ENCODE results near the gene ST8SIA4. TPM values are rescaled to one million over a fixed set of nuclear protein-coding genes. Genes with fewer than 3 reads are reported as not detected.

ST8SIA4 gene
- total and polyA plus RNA-seq, 5 donors: 0.84 to 5.9 (median 4.1) TPM

DNA sequence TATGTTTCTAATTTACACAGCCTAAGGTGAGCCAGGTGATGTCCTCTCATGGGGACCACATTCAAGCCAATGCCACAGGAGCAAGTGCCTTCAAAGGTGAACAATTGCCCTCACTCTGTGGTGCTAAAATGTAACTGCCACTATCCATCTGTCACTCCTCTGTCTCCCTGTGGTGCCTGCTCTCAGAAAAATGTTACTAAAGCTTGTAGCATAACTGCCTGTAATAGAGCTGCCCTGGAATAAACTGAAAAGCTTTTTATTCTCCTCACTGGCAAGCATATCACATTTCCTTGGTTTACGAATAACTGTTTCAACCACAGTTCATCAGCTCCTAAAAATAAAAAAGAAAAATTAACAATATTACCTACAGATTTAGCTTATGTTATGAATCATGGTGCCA, 142.4 kb downstream of the ST8SIA4 start:
- no peaks in the 10 kb centered on the region for H3K9me3 ChIP-seq (ENCODE audit: control insufficient read depth, low read length)
- no peaks in the 10 kb centered on the region for H3K27me3 ChIP-seq (ENCODE audit: control insufficient read depth, insufficient read depth)
- intact Hi-C loops (cut with DNase I): no loop called here
- no peak overlapping the region for H3K27ac ChIP-seq (ENCODE audit: low read length)
- no peaks in the 10 kb centered on the region for H3K4me1 ChIP-seq (ENCODE audit: control insufficient read depth, insufficient read depth, low read length)
- H3K4me3 ChIP-seq (ENCODE audit: low read length): no peak overlapping the region
- ATAC-seq (no peak), DNase-seq (no peak)
- 73% methylated on average over 1 of the region's 1 CpG for WGBS

DNA sequence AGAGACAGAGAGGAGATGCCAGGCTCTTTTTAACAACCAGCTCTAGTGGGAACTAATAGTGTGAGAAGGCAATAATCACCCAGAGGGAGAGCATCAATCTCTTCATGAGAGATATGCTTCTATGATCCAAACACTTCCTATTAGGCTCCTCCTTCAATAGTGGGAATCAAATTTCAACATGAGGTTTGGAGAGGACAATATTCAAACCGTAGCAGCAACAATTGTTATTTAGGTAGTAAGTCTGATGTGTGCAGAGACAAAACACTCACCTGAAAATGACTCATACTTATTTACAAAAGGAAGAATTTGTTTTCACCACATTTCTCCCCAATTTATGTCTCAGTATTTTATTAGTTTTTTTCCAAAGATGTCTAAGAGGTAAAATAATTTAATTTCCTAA, 144.3 kb downstream of the ST8SIA4 start:
- no peak for ATAC-seq
- H3K9me3 ChIP-seq (ENCODE audit: control insufficient read depth, low read length): no peaks in the 10 kb centered on the region
- H3K4me1 ChIP-seq (ENCODE audit: control insufficient read depth, insufficient read depth, low read length): no peaks in the 10 kb centered on the region
- H3K27me3 ChIP-seq (ENCODE audit: control insufficient read depth, insufficient read depth): no peaks in the 10 kb centered on the region
- intact Hi-C loops (cut with DNase I): no loop called here
- H3K4me3 ChIP-seq (ENCODE audit: low read length): no peak overlapping the region
- no peak overlapping the region for H3K27ac ChIP-seq (ENCODE audit: low read length)
- 36% methylated on average over 1 of the region's 1 CpG for WGBS
- DNase-seq: no peak

DNA sequence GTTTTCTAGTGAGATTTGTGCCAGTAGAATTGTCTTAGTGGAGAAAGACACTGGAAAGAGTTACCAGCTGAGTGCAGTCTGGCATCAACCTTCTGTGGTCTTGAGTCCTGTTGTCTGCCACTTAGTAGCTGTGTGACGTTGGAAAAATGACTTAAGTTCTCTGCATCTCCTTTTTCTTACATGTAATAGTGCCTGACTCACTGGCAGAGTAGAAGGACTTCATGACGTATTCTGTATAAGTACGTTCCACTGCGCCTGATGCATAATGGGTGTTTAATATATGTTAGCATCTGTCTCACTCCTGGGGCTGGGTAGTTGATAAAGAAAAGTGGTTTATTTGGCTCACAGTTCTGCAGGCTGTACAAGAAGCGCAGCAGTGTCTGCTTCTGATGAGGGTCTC, 144.8 kb downstream of the ST8SIA4 start:
- WGBS: 90% methylated on average over 5 of the region's 5 CpGs
- intact Hi-C loops (cut with DNase I): no loop called here
- no peak for ATAC-seq

DNA sequence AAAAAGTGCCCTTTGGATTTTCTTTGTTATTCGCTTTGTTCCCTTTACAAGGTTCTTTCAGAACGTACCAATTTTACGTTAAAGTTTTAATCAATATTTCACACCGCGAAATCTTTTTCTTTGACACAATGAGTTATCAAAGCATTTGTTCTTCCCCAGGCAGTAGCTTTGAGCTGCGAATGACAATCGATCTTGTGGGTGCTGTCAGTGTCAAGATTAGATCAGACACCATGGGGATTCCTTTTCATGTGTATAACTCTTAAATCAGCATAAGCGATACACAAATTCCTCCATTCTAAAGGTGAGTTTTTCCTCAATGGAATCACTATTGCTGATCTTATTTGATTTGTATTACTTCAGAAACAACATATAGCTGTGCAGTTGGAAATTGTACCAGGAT, 145.5 kb downstream of the ST8SIA4 start:
- H3K27me3 ChIP-seq (ENCODE audit: control insufficient read depth, insufficient read depth): no peaks in the 10 kb centered on the region
- no peaks in the 10 kb centered on the region for H3K4me1 ChIP-seq (ENCODE audit: control insufficient read depth, insufficient read depth, low read length)
- H3K9me3 ChIP-seq (ENCODE audit: control insufficient read depth, low read length): no peaks in the 10 kb centered on the region
- 56% methylated on average over 8 of the region's 8 CpGs for WGBS
- intact Hi-C loops (cut with DNase I): no loop called here
- no peak for DNase-seq
- no peak for ATAC-seq
- no peak overlapping the region for H3K4me3 ChIP-seq (ENCODE audit: low read length)
- no peak overlapping the region for H3K27ac ChIP-seq (ENCODE audit: low read length)

More for the DNA sequence above, 144.8 kb downstream of the ST8SIA4 start:
- Histone ChIP-seq H3K27me3 (ENCODE audit: control insufficient read depth, insufficient read depth) (no peaks in the 10 kb centered on the region), H3K9me3 (ENCODE audit: control insufficient read depth, low read length) (no peaks in the 10 kb centered on the region), H3K27ac (ENCODE audit: low read length) (no peak overlapping the region), H3K4me1 (ENCODE audit: control insufficient read depth, insufficient read depth, low read length) (no peaks in the 10 kb centered on the region), H3K4me3 (ENCODE audit: low read length) (no peak overlapping the region)
- DNase-seq: no peak

Small RNA genes within 50 kb of the gene (microRNA-seq; reads per million reads assigned to microRNA genes)
- gene MIR548P: 0 to 0.42 reads per million in 2 donors

Measured in right cardiac atrium (tissue), 5 donors.